ENCODE data around the gene NR1D1. TPM values are rescaled to one million over a fixed set of nuclear protein-coding genes. Genes with fewer than 3 reads are reported as not detected.

Gene NR1D1
- total and polyA plus RNA-seq, 2 donors from 2014 or later = 7.1 to 30.8 TPM

GRCh38 chr17:40064971-40065768, 35.2 kb downstream of the NR1D1 start:
- Histone ChIP-seq H3K4me1 (ENCODE audit: control insufficient read depth in 2 of 3, insufficient read depth in 2 of 3, low read depth in 1 of 3, low read length in 3 of 3) (peaks cover 9 to 49% (median 48%) of the 10 kb centered on the region in 3 donors), H3K4me3 (ENCODE audit: low read length in 3 of 3) (peak overlapping the region; percentile 40 to 90 (median 79)), H3K9me3 (ENCODE audit: control insufficient read depth in 2 of 3, insufficient read depth in 1 of 3, low read length in 3 of 3) (no peaks in the 10 kb centered on the region), H3K9ac (ENCODE audit: low read length in 3 of 3) (peak overlapping the region; percentile 27 to 74 (median 34)), H3K36me3 (ENCODE audit: control insufficient read depth in 2 of 3, insufficient read depth in 3 of 3, low read length in 3 of 3) (no peaks in the 10 kb centered on the region), H3K27ac (ENCODE audit: low read depth in 2 of 2, low read length in 2 of 2) (peak overlapping the region; percentile 80 to 83), H3K27me3 (ENCODE audit: control insufficient read depth, insufficient read depth, low read length) (no peaks in the 10 kb centered on the region)
- peak in 4 of 5 donors; percentile 67 to 88 (median 82) for DNase-seq
- FAIRE-seq = no peak
- TF ChIP-seq, protein P1, sequence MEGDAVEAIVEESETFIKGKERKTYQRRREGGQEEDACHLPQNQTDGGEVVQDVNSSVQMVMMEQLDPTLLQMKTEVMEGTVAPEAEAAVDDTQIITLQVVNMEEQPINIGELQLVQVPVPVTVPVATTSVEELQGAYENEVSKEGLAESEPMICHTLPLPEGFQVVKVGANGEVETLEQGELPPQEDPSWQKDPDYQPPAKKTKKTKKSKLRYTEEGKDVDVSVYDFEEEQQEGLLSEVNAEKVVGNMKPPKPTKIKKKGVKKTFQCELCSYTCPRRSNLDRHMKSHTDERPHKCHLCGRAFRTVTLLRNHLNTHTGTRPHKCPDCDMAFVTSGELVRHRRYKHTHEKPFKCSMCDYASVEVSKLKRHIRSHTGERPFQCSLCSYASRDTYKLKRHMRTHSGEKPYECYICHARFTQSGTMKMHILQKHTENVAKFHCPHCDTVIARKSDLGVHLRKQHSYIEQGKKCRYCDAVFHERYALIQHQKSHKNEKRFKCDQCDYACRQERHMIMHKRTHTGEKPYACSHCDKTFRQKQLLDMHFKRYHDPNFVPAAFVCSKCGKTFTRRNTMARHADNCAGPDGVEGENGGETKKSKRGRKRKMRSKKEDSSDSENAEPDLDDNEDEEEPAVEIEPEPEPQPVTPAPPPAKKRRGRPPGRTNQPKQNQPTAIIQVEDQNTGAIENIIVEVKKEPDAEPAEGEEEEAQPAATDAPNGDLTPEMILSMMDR (IDR thresholded peaks at IDR 0.05; ENCODE audit: borderline replicate concordance, extremely low read depth, insufficient read depth) = no peak
- intact Hi-C loops (cut with DNase I) = no loop called here

GRCh38 chr17:40063901-40064531, 36.4 kb downstream of the NR1D1 start:
- intact Hi-C loops (cut with DNase I) = no loop called here
- peak overlapping the region; percentile 88 to 92 for H3K27ac ChIP-seq (ENCODE audit: low read depth in 2 of 2, low read length in 2 of 2)
- FAIRE-seq (no peak), DNase-seq (peak in 1 of 5 donors; percentile 67)
- TF ChIP-seq, protein P1 (IDR thresholded peaks at IDR 0.05; ENCODE audit: borderline replicate concordance, extremely low read depth, insufficient read depth) = no peak
- no peaks in the 10 kb centered on the region for H3K9me3 ChIP-seq (ENCODE audit: control insufficient read depth in 2 of 3, insufficient read depth in 1 of 3, low read length in 3 of 3)
- H3K9ac ChIP-seq (ENCODE audit: low read length in 3 of 3) = peak overlapping the region; percentile 63 to 82 (median 74)
- peaks cover 9 to 37% (median 37%) of the 10 kb centered on the region in 3 donors for H3K4me1 ChIP-seq (ENCODE audit: control insufficient read depth in 2 of 3, insufficient read depth in 2 of 3, low read depth in 1 of 3, low read length in 3 of 3)
- peak overlapping the region; percentile 79 to 90 (median 88) for H3K4me3 ChIP-seq (ENCODE audit: low read length in 3 of 3)
- H3K27me3 ChIP-seq (ENCODE audit: control insufficient read depth, insufficient read depth, low read length) = no peaks in the 10 kb centered on the region
- no peaks in the 10 kb centered on the region for H3K36me3 ChIP-seq (ENCODE audit: control insufficient read depth in 2 of 3, insufficient read depth in 3 of 3, low read length in 3 of 3)

GRCh38 chr17:40063187-40063771, 37.1 kb downstream of the NR1D1 start:
- Histone ChIP-seq H3K4me1 (ENCODE audit: control insufficient read depth in 2 of 3, insufficient read depth in 2 of 3, low read depth in 1 of 3, low read length in 3 of 3) (peaks cover 9 to 30% (median 30%) of the 10 kb centered on the region in 3 donors), H3K9ac (ENCODE audit: low read length in 3 of 3) (peak overlapping the region; percentile 71 to 82 (median 74)), H3K36me3 (ENCODE audit: control insufficient read depth in 2 of 3, insufficient read depth in 3 of 3, low read length in 3 of 3) (no peaks in the 10 kb centered on the region), H3K9me3 (ENCODE audit: control insufficient read depth in 2 of 3, insufficient read depth in 1 of 3, low read length in 3 of 3) (no peaks in the 10 kb centered on the region), H3K27me3 (ENCODE audit: control insufficient read depth, insufficient read depth, low read length) (no peaks in the 10 kb centered on the region), H3K27ac (ENCODE audit: low read depth in 2 of 2, low read length in 2 of 2) (peak overlapping the region; percentile 88 to 92), H3K4me3 (ENCODE audit: low read length in 3 of 3) (peak overlapping the region; percentile 79 to 90 (median 88))
- no peak for FAIRE-seq
- intact Hi-C loops (cut with DNase I) = no loop called here
- peak; percentile 51 to 88 (median 57) for DNase-seq
- TF ChIP-seq, protein P1 (IDR thresholded peaks at IDR 0.05; ENCODE audit: borderline replicate concordance, extremely low read depth, insufficient read depth) = no peak
